SKM-1 (cell line): Measurements from ENCODE around the gene S1PR2.
"Not testable (repeated sequence)": the region's sequence is repeated elsewhere in the genome, so short reads cannot be mapped to it uniquely, and the experiment has no call there.

Experiments
- DNase-seq: peaks from one replicate; lab custom pipeline; 2025; ENCODE audit not compliant: unreplicated experiment; lab: John Stamatoyannopoulos, UW

S1PR2 gene

GRCh38 chr19:10193790-10194499, 37.2 kb downstream of the S1PR2 start:
- no peak for DNase-seq

GRCh38 chr19:10192922-10193321, 38.2 kb downstream of the S1PR2 start:
- DNase-seq = no peak

- no peak for DNase-seq
Measured at GRCh38 chr19:10191347-10191746, 39.8 kb downstream of the S1PR2 start.

- no peak for DNase-seq
Measured at GRCh38 chr19:10190026-10190425, 41.1 kb downstream of the S1PR2 start.

- no peak for DNase-seq
Measured at GRCh38 chr19:10189616-10190015, 41.5 kb downstream of the S1PR2 start.

GRCh38 chr19:10187315-10187714, 43.8 kb downstream of the S1PR2 start:
- no peak for DNase-seq

GRCh38 chr19:10184636-10185035, 46.5 kb downstream of the S1PR2 start:
- DNase-seq = no peak

- no peak for DNase-seq
Measured at GRCh38 chr19:10183926-10184325, 47.2 kb downstream of the S1PR2 start.

GRCh38 chr19:10182847-10183246, 48.3 kb downstream of the S1PR2 start:
- DNase-seq = no peak

- no peak for DNase-seq
Measured at GRCh38 chr19:10182076-10182475, 49.1 kb downstream of the S1PR2 start.

GRCh38 chr19:10180459-10180858, 50.7 kb downstream of the S1PR2 start:
- DNase-seq = no peak

GRCh38 chr19:10180024-10180423, 51.1 kb downstream of the S1PR2 start:
- not testable (repeated sequence) for DNase-seq

GRCh38 chr19:10173527-10173926, 57.6 kb downstream of the S1PR2 start:
- no peak for DNase-seq
